Measurements from ENCODE around the gene BANF1.
A peak's percentile ranks its signal among the peaks of the same experiment; 100 is the strongest.

The BANF1 gene

DNA sequence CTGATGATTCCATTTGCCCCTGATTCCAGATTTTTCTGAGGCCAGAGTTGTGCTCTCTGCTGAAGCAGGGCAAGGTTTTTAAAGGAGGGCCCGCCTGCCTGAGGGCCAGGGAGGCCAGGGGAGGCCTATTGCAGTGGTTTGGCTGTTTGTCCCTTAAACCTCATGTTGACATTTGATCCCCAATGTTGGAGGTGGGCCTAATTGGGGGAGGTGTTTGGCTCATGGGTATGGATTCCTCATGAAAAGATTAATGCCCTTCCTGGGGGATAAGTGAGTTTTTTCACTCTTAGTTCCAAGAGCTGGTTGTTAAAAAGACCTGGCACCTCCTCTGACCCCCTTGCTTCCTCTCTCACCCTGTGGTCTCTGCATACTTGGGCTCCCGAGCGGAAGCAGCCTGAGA lies 37.5 kb downstream of the BANF1 start:
- no peak for DNase-seq (ENCODE audit: low read depth)

DNA sequence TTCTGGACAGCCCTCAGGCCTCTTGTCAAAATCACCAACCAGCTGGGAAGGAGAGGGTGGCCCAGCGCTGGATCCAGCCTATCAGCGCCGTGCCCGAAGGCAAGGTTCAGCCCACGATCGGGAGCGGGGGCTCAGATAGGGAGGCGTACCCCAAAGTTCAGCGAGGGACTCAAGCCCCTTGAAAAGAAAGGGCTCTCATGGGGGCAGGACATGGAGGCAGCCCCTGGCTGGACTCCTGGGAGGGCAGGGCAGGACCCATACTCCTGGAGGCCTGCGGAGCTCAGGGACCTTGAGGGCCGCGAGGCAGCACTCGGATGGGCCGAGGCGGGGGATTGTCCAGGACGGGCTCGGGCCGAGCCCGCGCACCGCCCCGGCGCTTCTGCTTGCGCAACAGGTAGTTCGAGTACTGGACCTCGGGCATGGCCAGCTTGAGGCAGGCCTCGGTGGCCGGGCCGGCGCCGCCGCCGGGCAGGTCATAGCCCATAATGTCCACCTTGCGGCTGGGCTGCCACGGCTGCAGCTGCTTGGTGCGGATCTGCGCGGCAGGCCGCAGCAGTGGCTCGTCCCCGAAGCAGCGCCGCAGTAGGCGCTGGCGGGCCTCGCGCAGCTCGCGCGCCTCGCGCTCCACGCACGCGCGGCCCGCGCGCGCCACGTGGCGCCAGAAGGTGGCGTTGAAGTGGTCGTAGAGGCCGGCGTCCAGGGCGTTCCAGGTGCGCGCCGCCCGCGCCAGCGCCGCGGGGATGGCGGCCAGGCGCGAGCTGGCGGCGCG lies 40.1 kb downstream of the BANF1 start:
- DNase-seq (ENCODE audit: low read depth) = no peak

DNA sequence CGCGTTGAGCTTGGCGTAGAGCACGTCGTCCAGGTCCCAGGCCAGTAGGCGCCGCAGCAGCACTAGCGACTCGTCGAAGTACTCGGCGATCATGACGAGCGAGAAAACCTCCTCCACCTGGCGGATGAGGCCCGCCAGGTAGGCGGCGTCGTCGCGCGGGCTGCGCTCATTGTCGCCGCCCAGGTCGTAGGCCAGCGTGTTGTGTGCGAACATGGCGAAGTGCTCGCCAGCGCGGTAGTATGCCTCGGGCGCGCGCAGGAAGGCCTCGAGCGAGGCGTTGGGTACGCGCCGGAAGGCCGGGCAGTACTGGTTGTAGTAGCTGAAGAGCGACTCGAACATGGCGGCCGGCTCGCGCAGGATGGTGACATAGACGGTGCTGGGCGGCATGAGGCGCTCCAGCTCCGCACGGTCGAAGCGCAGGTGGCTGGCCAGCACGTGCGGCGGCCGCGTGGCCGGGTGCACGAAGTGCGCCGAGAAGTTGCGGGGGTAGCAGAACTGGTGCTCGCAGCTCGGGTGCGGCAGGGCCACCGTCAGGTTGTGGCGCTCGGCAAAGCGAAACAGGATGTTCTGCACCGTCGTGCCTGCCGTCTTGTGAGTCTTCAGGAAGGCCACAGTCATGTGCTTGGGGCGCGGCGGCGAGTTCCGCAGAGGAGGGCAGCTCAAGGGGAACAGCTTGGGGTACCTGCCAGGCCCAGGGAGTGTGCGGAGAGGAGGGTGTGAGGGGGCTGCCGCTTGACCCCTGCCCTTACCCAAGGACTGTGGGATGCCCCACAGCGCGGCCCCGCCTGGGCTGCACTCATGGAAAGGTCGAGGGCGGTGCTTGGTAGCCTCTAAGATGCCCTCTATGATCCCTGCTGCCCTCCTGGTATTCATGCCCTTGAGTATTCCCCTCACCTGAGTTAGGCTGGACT lies 40.9 kb downstream of the BANF1 start:
- DNase-seq (ENCODE audit: low read depth) = no peak

DNA sequence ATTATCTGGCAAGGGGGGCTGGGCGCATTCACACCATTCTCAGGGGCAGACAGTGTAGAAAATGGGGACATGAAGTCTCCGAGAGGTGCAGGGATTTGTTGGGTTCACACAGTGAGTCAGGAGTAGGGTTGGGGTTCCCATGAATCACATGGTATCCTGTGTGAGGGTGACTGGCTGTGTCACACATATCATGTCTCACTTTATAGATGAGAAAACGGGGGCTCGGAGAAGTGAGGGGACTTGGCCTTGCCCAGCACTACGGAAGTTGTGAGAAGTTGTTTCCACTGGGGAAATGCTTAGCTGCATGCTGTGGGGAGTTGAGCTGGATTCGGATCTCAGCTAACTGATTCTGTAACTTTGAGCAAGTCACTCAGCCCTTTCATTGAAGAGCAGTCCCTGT lies 42.5 kb downstream of the BANF1 start:
- no peak for DNase-seq (ENCODE audit: low read depth)

DNA sequence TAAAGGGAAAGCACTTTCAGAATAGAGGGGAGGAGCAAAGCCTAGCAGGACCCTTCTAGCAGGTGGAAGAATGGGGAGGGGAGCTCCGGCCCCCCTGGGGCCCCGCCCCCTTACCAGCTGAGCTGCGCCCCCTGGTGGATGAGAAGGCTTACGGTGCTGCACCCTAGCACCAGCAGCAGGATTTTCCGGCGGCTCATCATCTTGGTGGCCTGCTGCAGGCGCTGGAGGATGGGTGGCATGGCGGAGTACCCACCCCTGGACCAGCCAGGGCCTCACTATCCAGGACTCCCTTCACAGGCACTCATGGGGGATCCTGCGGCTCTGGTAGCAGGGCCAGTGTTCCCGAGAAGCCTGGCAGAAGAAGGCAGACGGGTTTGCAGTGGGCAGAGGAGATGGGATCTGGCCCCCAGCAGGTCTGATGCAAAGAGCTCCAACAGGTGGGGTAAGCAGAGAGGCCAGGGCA lies 42.9 kb downstream of the BANF1 start:
- DNase-seq (ENCODE audit: low read depth) = peak; percentile 74

DNA sequence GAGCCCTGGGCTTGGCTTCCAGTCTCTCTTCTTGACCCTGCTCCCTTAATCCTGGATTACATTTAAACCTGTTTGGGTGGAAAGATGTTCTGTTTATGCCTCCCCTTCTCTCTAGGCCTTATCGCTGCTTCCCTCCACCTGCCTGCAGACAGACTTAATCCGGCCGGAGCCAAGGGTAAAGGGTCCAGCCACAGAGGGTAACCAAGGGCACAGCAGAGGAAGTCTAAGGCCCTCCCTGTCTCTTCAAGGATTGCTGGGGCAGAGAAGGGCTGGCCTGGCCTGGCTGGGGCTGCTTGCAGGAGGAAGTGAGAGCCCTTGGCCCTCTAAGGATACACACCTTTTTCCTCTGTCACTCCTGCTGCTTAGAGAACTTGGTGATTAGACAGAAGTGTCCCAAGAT lies 44.6 kb downstream of the BANF1 start:
- DNase-seq (ENCODE audit: low read depth) = no peak

DNA sequence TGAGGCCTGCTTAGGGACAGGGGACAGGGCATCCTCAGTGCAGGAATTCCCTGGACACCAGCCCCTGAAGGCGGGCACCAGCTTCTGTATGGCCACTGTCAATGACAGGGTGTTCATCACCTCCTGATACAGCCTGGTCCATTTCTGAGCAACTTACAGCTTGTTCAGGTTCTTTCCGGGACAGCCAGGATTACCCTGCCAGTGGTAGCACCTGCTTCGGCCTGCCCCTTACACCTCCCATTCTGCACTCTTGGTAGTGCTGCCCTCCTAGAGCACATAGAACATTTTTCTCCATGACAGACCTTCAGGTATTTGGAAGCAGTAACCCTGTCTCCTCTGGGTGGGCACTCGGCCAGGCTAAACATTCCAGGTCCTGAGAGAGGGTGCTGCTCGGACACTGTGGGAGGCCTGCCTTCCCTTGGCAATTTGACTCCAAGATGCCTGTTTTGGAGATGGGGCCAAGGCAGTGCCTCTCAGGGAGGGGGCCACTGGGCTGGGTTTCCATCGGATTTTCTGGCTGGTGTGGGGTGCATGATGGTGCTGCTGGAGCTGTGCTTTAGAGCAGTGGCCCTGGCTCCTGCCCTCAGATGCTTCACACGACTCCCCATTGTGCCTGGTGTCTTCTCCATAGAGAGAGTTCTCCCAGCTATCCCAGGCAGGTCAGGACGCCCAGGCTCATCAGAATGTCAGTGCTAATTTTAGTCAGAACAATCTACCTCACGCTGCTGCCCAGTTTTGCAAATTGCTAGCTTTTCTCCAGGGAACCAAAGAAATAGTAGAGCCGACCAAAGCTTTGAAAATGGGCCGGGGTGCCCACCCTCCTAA lies 45.5 kb downstream of the BANF1 start:
- DNase-seq (ENCODE audit: low read depth) = no peak

DNA sequence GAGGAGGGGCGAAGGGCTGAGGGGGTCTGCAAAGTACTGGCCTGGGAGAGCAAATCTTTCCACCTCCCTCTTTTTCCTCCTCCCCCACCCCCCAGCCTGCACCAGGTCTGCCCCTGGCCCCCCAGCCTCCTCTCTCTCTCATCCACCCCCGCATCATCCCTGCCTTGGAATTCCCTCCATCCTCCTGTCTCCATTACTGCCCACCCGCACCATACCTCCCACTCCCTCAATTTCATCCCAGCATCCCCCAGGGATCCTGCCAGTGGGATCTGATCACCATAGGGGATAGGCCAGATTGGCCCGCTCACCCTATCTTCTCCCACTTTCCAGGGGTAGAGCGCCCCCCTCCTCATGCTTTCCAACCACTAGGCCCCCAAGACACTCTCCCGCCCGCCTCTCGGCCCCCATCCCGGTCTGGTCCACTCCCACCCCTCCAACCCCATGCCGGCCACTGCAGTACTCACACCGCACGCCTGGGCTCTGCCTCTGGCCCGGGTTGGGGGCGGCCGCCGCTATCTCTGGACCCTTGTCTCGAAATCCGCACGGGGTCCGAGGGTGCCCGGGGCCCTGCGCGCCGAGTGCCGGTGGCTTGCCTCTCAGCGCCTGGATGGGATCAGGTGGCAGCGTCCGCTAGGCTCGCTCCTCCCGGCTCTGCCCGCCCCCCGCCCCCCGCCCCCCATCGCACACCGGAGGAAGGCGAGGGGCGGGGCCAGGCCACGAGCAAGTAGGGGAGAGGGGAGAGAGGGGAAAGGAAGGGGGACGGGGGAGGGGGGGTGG lies 46.4 kb downstream of the BANF1 start, which contains the start of gene GAL3ST3:
TSS of gene GAL3ST3 (minus strand) at position 615 of the 777 bp plus-strand sequence. CDS start 3,746 bp downstream, outside the sequence.
- no peak for DNase-seq (ENCODE audit: low read depth)

DNA sequence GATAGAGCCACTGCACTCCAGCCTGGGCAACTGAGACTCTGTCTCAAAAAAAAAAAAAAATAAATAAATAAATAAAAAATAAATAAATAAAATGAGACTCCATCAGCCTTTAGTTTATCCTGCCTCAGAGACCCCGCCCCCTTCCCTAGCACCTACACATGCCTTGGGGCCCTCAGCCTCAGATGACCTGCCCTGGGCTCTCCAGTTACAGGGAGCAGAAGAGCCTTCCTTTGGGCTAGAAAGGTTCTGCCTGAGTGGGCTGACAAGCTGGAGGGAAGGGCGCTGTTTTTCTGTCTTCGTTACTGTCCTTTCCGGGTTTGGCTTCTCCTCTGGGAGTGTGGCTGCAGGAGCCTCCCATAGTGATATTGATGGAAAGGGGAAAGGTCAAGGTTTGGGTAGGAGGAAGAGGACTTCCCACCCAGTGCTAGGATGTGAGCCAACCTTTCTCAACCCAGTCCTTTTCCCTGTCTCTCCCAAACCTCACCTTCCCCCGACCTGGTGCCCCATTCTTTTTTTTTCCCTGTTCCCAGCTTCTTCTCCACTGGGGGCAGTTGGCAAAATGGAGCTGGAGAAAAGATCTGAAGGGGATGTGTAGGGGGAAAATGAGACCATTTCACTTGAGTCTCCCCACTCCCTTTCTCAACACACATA lies 48.4 kb downstream of the BANF1 start:
- DNase-seq (ENCODE audit: low read depth) = no peak

DNA sequence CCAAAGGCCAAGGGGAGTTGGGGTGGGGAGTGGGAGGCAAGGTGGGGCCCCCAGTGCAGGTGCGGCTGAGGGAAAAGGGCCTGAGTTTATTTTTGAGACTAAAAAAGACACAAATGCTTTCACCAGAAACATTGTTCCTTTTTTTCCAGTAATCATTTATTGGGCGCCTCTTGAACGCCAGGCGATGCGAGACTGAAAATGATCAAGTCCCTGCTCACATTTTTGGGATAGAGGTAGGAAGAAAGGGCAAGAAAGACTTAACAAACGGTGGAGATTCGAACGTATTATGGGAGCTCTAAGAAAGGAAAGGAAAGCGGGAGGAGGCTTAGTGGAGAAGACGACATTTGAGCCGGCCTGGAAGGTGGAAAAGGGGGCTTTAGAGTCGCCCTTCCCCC lies 49.1 kb downstream of the BANF1 start:
- no peak for DNase-seq (ENCODE audit: low read depth)

DNA sequence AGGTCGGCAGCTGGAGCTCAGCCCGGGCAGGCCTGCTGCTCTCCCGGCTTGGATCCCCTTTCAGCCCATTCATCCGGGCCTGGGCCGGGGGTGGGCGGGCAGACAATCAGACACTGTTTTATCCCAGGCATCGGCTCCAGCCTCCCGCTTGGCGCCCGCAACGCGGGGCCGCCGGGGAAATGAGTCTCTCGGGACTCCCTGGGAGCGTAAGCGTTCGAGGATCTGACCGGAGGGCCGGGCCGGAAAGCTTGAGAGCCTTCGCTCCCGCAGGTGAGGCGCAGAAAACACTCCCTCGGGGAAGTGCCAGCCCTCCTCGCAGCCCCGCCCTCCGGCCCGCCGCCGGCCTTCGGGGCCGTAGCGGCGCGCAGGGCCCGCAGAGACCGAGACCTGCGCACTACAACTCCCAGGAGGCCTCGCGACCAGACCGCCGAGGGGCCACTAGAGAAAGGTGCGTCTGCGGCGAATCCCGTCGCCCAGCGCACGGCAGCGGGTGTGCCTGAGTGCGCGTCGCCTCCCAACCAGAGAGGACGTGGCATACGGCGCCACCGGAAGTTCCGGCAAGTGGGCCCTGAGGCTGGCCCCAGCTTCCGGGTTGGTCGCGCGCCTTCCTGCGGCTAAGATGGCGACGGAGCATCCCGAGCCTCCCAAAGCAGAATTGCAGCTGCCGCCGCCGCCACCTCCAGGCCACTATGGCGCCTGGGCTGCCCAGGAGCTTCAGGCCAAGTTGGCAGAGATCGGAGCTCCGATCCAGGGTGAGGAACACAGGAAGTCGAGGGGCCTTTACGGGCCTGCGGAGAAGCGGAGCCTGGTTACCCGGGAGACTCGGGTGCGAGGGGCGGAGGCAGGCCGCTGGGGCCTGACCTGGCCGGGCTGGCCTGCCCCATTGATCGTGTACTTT lies 49.7 kb downstream of the BANF1 start, which contains the start of gene SF3B2:
TSS of gene SF3B2 (plus strand) at position 599 of the 898 bp plus-strand sequence. CDS start at position 620, 21 bp downstream.
- peak; percentile 99 for DNase-seq (ENCODE audit: low read depth)

DNA sequence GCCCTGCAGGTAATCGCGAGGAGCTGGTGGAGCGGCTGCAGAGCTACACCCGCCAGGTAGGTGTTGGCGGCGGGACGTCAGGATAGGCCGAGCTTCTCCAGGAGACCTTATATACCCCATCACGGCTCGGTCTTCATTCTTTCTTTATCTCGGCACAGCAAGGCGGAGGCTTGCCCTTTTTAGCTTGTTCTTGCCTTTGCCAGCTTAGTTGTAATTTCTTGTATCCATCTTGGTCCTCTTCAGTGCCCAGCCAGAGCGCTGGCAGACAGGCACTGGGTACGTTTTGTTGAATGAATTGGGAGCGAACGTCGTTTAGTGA lies 50.3 kb downstream of the BANF1 start:
- DNase-seq (ENCODE audit: low read depth) = no peak

All from iris pigment epithelial cell (primary cell).